Measurements from ENCODE around the gene DIP2B.

GRCh38 chr12:50523772-50524171 is 19.0 kb downstream of the DIP2B start:
- no peak for TF ChIP-seq CTCF (conservative IDR thresholded peaks at IDR 0.05 in 1 of 2, IDR thresholded peaks at IDR 0.05 in 1 of 2; ENCODE audit: extremely low read depth in 1 of 2, insufficient read depth in 1 of 2, low read depth in 1 of 2, low read length in 2 of 2)
- TF ChIP-seq EZH2 (IDR thresholded peaks at IDR 0.05; ENCODE audit: borderline replicate concordance, low read length), result no peak
